Right lobe of liver (tissue), 4 donors: ENCODE measurements around the gene GPR156.

ENCODE experiments used
- POLR2A ChIP-seq: fragments of 450-650 bp; IDR thresholded peaks from one replicate; pipeline ENCODE4 v1.6.1; 2017; ENCODE audit warnings: antibody characterized with exemption, mild to moderate bottlenecking
- TF ChIP-seq, protein P1 (sequence below), 4 donors: fragments of 200-600 bp in 3 of 4; fragments of 450-650 bp in 1 of 4; IDR thresholded peaks; one replicate each; pipeline versions ENCODE4 v1.5.1 to v1.8.0; 2016 to 2022; ENCODE audit warnings: antibody characterized with exemption in 4 of 4, mild to moderate bottlenecking in 2 of 4
- donor health status: DM: no; HTN: no; CAD: no.
- donor health status: DM: no; HTN: no; CAD: no.
- donor health status: DM: no; HTN: yes; CAD: no.

DNA sequence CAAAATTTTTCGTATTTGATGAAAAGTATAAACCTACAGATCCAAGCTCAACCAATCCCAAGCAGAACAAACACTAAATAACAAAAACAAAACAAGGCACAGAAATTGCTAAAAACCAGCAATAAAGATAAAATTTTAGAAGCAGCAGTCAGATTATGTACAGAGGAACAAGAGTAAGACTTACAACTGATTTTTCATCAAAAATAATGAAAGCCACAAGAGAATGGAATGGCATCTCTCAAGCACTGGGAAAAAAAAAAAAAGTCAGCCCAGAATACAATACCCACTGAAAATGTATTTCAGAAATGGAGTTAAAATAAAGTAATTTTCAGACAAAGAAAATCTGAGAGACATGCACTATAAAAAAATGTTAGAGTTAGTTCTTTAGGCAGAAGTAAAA, 27.0 kb downstream of the GPR156 start:
- TF ChIP-seq, protein P1, sequence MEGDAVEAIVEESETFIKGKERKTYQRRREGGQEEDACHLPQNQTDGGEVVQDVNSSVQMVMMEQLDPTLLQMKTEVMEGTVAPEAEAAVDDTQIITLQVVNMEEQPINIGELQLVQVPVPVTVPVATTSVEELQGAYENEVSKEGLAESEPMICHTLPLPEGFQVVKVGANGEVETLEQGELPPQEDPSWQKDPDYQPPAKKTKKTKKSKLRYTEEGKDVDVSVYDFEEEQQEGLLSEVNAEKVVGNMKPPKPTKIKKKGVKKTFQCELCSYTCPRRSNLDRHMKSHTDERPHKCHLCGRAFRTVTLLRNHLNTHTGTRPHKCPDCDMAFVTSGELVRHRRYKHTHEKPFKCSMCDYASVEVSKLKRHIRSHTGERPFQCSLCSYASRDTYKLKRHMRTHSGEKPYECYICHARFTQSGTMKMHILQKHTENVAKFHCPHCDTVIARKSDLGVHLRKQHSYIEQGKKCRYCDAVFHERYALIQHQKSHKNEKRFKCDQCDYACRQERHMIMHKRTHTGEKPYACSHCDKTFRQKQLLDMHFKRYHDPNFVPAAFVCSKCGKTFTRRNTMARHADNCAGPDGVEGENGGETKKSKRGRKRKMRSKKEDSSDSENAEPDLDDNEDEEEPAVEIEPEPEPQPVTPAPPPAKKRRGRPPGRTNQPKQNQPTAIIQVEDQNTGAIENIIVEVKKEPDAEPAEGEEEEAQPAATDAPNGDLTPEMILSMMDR (IDR thresholded peaks at IDR 0.05), result no peak
- no peak for TF ChIP-seq POLR2A
